Hematopoietic multipotent progenitor cell treated with erythropoietin and hydrocortisone succinate and interleukin-3 and kit ligand, for 15 days (in vitro differentiated cells): Measurements from ENCODE around the gene EXOC5.
"Not testable (repeated sequence)": the region's sequence is repeated elsewhere in the genome, so short reads cannot be mapped to it uniquely, and the experiment has no call there.

ENCODE experiments used
- DNase-seq: peaks from one replicate; pipeline ENCODE4 v3.0.0-alpha.2; 2015; ENCODE audit warnings: low spot score

The EXOC5 gene

DNA sequence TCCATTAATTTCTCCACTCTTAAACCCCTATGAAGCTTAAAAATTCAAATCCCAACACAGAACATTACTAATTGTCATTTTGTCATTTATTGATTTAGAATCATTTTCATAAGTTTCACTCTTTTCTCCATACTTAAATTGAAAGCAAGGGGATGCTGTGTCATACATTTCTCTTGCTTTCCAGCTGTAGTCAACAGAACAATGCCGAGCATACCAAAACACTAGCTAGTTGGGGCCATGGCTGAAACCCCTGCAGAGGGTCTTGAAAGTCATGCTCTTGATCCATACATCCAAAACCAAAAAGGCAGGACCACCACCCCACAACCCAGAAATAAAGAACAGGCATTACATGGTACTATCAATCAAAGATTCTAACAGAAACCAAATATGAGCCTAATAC is 9.0 kb downstream of the EXOC5 start:
- DNase-seq, result no peak

GRCh38 chr14:57258221-57258620 is 10.5 kb downstream of the EXOC5 start:
- not testable (repeated sequence) for DNase-seq

- no peak for DNase-seq
Measured at GRCh38 chr14:57254884-57255283, 13.8 kb downstream of the EXOC5 start.

DNA sequence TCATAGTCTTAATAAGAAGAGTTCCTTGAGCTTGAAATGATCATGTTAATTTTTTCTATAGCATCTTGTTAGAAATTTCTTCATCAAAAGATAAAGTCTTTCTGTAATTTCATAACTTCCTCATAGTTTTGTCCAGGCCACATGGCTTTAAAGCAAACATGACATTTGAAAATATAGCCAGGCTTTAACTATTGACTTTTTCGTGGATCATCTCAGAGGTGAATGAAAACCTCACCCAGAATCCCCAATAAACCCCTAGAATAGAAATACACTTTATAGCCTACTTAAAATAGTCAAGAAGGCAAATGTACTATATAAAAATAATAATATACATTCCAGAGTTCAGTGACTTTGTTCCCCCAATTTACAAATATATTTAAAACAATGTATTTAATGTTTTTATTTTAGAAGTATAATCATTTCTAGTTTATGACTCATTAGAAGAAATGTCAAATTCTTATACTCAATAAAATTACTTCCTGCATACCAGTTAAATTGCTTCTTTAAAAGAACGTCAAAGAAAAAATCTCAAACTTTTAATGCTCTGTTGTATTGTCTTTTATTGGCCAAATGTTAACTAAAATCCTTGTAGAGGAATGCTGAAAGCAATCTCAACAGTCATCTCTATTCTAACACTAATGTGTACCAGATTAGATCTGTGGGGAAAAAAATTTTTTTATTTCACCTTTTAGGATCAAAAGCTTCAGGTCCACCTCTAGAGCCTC is 21.6 kb downstream of the EXOC5 start:
- DNase-seq, result no peak

DNA sequence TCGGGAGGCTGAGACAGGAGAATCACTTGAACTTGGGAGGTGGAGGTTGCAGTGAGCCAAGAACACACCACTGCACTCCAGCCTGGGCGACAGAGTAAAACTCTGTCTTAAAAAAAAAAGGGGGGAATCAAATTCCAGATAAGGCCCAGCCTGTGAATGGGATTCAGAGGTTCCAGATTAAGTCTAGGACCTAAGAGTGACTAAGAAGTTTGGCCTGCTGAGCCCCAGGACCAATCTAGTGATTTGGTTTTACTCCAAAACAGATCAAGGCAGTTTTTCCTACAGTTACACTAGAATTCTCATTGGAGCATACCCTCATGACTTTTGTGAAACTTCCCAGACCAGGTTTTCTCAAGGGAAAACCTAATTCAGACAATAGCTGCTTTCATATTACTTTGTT is 22.8 kb downstream of the EXOC5 start:
- DNase-seq, result no peak

DNA sequence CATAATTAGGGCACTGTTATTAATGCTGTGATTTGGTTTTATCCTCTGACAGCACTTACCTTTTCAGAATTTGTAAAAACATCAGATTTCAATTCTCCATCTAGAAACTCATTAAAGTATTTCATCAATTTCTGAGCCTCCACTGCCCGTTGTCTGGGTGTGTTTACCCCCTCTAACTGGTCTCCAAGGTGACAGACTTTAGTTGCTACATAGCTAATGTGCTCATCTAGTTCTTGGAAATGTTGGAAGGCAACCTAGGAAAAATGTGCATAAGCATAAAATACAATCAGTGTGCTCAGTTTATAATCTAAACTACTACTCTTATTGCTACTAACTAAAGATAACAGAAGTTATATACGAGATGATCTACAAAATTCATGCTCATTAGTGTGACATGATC is 24.6 kb downstream of the EXOC5 start:
- DNase-seq, result no peak

GRCh38 chr14:57243320-57243719 is 25.4 kb downstream of the EXOC5 start:
- DNase-seq, result no peak

GRCh38 chr14:57240115-57240514 is 28.6 kb downstream of the EXOC5 start:
- DNase-seq, result not testable (repeated sequence)

DNA sequence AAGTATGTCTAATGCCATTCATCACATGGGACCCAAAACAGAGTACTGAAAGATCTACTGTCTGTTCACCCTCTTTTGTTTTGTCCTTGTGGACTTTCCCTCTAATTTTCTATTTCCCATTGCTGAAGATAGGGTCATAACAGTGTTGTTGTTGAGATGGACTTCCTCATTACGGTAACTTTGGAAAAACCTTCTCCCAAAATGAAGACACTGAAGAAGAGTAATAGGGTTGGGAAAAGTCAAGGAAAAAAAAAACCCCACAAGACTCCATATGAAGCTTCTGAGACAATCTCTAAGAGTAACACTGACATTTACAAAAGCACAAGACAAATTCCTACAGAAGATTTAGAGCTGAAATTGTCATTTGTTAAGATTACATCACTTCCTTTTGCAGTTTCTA is 36.7 kb downstream of the EXOC5 start:
- no peak for DNase-seq

GRCh38 chr14:57228320-57228719 is 40.4 kb downstream of the EXOC5 start:
- not testable (repeated sequence) for DNase-seq

DNA sequence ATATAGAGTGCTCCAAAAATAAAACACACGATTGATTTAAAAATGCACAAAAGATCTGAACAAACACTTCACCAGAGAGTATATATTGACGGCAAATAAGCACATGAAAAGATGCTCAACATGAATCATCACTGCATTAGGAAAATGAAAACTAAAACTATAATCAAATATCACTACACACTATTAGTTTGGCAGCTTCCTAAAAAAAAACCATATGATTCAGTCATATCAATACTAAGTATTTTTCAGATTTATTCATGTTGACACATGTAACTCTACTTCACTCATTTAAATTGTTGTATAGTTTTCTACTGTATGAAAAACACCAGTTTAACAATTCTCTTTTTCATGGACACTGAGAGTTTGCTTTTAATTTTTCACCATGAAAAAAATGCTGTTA is 41.6 kb downstream of the EXOC5 start:
- no peak for DNase-seq

GRCh38 chr14:57221931-57222330 is 46.8 kb downstream of the EXOC5 start:
- no peak for DNase-seq

- no peak for DNase-seq
Measured at GRCh38 chr14:57212919-57213318, 55.8 kb downstream of the EXOC5 start.

GRCh38 chr14:57209561-57209960 is 59.1 kb downstream of the EXOC5 start:
- DNase-seq, result no peak

DNA sequence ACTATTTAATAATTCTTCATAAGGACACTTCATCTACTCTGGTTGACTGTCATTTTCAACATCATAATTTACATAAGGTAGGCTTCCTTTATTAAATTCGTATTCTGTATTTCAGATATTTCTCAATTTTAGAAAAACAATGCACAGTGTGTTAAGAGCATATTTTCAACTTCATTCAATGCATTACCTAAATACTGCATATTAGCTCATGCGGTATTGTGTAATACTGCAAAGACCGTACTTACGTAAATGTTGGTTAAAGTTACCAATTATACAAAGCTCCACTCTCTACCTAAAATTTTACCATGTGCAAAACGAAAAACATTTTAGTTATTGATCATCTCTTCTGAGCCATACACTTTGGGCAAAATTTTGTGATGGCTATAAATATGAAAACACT is 62.8 kb downstream of the EXOC5 start:
- DNase-seq, result no peak

DNA sequence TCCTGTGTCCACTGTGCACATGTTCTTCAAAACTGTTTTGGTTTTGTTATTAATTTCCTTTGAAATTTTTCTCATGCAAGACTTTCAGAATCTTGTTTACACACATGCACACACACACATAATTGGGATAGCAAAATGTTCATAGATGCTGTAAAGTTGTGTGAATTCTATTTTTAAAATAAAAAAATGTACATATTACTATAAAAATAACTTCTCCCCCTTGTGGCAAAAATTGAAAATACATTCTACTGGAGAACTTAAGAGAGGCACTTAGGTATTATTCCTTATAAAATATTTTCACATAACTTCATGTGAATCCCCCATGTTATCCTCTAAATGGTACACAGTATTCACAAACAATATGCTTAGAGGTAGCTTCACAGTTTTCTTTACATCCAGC is 66.0 kb downstream of the EXOC5 start:
- DNase-seq, result not testable (repeated sequence)

GRCh38 chr14:57199921-57200320 is 68.8 kb downstream of the EXOC5 start:
- DNase-seq, result no peak

GRCh38 chr14:57189070-57189469 is 79.6 kb downstream of the EXOC5 start:
- no peak for DNase-seq

GRCh38 chr14:57182760-57183503 is 85.8 kb downstream of the EXOC5 start:
- DNase-seq, result no peak

DNA sequence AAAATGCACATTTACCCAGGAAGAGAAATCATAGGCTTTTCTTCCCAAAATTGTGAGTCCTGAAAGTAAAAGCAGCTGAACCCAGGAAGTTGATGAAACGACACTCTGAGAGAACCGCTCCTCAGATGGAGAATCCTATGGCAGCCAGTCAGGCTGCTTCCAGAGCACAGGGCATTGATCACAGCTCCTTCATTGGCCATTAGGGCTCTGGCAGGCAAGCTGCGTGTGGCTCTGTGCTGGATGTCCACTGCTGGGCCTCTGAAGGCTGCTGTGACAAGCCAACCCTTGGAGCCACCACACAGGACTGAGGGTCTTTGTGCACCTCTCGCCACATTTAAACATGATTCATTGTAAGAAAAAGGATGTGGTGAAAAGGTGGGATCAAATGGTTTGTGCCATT is 89.4 kb downstream of the EXOC5 start:
- DNase-seq, result no peak

DNA sequence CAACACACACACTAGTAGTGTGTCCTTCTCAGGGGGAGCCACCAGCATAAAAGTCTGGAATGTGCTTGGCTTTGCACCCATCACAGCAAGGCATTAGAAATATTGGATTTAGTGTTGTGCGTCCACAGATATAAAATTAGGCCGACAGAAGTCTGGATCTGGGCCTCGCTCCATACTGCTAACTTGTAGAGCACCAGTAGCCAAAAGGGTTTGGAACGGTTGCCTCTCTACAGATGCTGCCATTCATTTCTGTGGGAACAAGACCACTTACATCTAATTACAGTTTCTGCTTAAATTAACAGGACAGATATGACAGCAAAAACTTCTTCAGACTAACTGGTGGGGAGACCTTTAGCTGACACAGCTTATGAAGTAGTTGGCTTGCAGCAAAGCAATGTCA is 94.2 kb downstream of the EXOC5 start:
- no peak for DNase-seq

DNA sequence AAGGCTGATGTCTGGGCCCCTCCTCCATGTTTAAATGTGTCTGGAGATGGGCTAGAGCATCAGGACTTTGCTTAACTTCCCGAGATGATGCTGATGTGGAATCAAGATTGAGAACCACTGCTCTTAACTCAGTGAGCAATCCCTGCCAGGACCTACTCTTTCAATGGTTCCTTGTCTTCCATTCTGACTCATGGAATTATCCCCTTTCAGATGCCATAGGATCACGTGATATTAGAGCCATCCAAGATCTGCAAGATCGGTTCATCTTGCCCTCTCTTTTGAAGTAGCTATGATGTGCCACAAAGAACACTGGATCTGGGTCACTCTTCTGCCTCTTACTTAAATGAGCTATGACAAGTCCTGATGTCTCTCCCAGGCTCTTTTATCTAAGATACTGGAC is 96.8 kb downstream of the EXOC5 start:
- DNase-seq, result no peak

DNA sequence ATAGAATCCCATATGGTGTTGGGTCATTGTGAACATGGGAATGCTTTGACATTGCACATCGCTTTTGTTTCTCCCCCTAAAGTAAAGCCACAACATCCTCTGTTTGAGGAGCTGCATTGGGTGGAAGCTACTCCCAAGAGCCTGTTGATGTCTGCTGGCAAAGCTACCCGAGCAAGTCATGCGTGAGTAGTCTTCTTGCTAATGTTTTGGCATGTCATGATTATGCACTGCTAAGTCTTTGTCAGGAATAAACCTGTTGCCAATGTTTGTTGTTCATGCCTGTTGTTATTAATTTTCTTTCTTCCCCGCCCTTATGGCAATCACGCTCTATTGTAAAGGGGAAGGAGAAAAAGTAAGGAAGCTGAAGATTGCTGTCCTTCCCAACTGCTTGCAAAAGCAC is 97.3 kb downstream of the EXOC5 start:
- DNase-seq, result no peak

DNA sequence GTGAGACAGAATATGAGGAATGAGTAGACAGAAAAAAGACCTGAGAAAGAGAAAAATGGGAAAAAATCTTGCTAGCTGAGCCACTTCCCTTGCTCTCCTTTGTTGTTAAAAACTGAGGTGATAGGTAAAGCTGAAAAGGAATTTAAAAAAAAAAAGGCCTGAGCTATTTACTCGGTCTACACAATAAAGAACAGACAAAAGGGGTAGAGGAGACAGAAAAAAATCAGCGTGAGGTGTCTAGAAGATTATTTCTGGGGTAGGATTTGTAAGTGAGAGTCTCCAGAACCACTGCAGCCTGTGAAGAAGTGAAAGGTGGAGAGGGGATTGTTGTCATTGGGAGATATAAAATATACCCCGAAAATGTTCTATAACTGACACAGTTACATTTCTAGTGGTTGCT is 98.8 kb downstream of the EXOC5 start:
- DNase-seq, result no peak
